Measurements from ENCODE around the gene CDK1.

Gene CDK1

GRCh38 chr10:60762554-60762953 lies 15.7 kb upstream of the CDK1 start:
- no peak for DNase-seq (ENCODE audit: extremely low spot score)
- ChIA-PET POLR2A (no interaction called here), CTCF (no interaction called here)
- TF ChIP-seq, protein P1, sequence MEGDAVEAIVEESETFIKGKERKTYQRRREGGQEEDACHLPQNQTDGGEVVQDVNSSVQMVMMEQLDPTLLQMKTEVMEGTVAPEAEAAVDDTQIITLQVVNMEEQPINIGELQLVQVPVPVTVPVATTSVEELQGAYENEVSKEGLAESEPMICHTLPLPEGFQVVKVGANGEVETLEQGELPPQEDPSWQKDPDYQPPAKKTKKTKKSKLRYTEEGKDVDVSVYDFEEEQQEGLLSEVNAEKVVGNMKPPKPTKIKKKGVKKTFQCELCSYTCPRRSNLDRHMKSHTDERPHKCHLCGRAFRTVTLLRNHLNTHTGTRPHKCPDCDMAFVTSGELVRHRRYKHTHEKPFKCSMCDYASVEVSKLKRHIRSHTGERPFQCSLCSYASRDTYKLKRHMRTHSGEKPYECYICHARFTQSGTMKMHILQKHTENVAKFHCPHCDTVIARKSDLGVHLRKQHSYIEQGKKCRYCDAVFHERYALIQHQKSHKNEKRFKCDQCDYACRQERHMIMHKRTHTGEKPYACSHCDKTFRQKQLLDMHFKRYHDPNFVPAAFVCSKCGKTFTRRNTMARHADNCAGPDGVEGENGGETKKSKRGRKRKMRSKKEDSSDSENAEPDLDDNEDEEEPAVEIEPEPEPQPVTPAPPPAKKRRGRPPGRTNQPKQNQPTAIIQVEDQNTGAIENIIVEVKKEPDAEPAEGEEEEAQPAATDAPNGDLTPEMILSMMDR (IDR thresholded peaks at IDR 0.05; ENCODE audit: control extremely low read depth, extremely low read depth, low read depth, missing control alignments) = no peak

DNA sequence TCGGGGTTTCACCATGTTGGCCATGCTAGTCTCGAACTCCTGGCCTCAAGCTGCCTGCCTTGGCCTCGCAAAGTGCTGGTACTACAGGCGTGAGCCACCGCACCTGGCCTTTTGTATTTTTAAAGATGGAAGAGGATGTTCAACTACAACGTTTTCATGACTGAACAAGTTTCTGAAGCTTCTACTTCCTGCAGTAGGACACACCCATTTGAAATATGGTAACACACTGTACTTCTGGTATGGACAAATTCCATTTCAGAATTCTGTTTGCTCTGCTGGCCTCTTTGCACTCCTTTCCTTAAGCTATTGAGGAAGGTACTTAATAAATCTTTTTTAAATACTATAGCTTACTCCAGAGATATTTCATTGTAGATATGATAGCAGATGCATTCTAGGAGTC lies 10.9 kb upstream of the CDK1 start:
- TF ChIP-seq, protein P1 (IDR thresholded peaks at IDR 0.05; ENCODE audit: control extremely low read depth, extremely low read depth, low read depth, missing control alignments) = no peak
- no peak for DNase-seq (ENCODE audit: extremely low spot score)
- ChIA-PET CTCF (interaction anchor here (1.2 to 2.1 kb wide), 3 partner anchors 11 to 27 kb away, joined by 3 to 7 read pairs (median 4); partner anchors contain the start of gene CDK1), POLR2A (no interaction called here)

GRCh38 chr10:60769406-60769805 lies 8.9 kb upstream of the CDK1 start:
- TF ChIP-seq, protein P1 (IDR thresholded peaks at IDR 0.05; ENCODE audit: control extremely low read depth, extremely low read depth, low read depth, missing control alignments) = no peak
- ChIA-PET POLR2A (no interaction called here), CTCF (interaction anchor here (0.9 to 2.1 kb wide), 5 partner anchors 9 to 327 kb away, joined by 3 to 7 read pairs (median 3); no protein-coding TSS in a partner anchor)
- DNase-seq (ENCODE audit: extremely low spot score) = no peak

DNA sequence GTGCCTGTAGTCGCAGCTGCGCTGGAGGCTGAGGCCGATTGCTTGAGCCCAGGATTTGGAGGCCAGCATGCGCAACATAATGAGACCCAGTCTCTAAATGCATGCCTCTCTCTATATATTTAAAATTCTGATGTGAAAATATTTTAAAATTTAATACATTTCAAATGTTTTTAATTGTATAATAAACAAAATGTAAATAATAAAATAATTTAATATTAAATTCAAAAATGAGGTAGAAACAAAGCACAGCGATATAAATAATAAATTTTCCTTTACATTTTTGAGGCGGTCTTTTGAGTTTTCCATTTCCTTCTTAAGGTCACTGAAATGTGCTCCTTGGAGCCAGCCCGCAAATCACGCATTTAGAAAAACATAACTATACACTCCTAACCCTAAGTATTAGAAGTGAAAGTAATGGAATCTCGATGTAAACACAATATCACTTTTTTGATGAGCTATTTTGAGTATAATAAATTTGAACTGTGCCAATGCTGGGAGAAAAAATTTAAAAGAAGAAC lies 523 bp upstream of the CDK1 start:
- CTCF ChIA-PET = interaction anchor here (1.0 kb wide), 2 partner anchors 9 to 10 kb away, joined by 3 to 5 read pairs; no protein-coding TSS in a partner anchor
- DNase-seq (ENCODE audit: extremely low spot score) = no peak
- POLR2A ChIA-PET = interaction anchor here (0.6 to 0.7 kb wide), 2 partner anchors 901 to 1536 kb away, joined by 3 to 9 read pairs; no protein-coding TSS in a partner anchor
- TF ChIP-seq, protein P1 (IDR thresholded peaks at IDR 0.05; ENCODE audit: control extremely low read depth, extremely low read depth, low read depth, missing control alignments) = no peak

DNA sequence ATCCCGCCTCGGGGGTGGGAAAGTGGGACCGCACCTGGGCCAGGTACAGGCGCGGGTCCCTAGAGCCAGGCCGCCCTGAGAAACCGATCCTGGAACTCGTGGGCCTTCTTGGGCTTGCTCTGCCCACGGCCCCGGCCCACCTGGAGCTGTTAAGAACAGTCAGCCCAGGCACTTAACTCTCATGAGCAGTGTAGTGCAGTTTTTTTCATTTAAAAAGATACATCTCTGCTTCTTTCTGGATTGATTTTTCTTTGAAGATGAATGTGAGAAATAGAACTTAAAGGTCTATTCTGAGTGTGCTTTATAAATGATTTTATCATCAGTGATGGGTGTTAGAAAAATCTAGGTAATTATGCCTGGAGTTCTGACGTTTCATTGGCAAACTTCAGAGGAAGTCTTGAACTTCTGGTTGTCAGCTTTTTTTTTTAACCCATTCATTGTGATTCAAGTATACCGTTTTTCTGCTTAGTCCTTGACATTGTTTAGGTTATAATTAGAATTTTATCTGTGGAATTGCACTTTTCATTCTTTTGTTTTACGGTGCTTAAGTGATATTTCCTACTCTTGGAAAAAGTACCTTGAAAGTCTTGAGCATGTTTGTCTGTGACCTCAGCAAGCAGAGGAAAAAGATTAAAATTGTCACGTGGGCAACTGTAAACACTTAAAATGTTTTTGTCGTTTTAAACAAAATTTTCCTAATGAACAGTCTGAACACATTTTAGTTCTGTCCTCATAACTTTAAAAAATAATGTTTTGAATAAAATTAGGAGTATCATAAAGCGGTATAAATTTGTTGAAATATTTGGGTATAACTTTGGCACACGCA lies 906 bp downstream of the CDK1 start:
- ChIA-PET CTCF (no interaction called here), POLR2A (no interaction called here)
- DNase-seq (ENCODE audit: extremely low spot score) = no peak
- TF ChIP-seq, protein P1 (IDR thresholded peaks at IDR 0.05; ENCODE audit: control extremely low read depth, extremely low read depth, low read depth, missing control alignments) = no peak

DNA sequence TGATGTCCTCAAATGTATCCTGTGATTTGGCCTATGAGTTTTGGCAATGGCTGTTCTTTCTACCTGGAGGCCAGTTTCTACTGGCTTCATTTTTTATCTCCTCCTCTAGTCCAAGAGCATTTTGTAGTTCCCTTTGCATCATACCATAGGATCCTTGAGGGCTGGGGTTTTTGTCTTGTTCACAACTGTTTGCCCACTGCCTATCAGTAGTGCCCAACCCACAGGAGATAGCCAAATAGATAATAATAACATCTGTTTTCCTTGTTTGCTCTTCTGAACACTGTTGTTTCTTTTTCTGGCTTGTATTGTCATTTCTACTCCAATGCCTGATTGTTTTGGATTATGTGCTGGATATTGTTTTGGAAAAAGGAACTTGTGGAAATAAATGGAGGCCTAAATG lies 3.4 kb downstream of the CDK1 start:
- ChIA-PET POLR2A (no interaction called here), CTCF (no interaction called here)
- TF ChIP-seq, protein P1 (IDR thresholded peaks at IDR 0.05; ENCODE audit: control extremely low read depth, extremely low read depth, low read depth, missing control alignments) = no peak
- no peak for DNase-seq (ENCODE audit: extremely low spot score)

All from GM10248 (cell line).